ENCODE data around the gene LRMDA. TPM values are rescaled to one million over a fixed set of nuclear protein-coding genes. Genes with fewer than 3 reads are reported as not detected.
A peak's percentile ranks its signal among the peaks of the same experiment; 100 is the strongest.
"Not testable (repeated sequence)": the region's sequence is repeated elsewhere in the genome, so short reads cannot be mapped to it uniquely, and the experiment has no call there.

Gene LRMDA
- total RNA-seq, 3 donors from 2014 or later: not detected

GRCh38 chr10:76523791-76524351 is 1092.4 kb downstream of the LRMDA start:
- no peak overlapping the region for H3K4me3 Mint-ChIP-seq
- no peaks in the 10 kb centered on the region for H3K9me3 Mint-ChIP-seq
- no peaks in the 10 kb centered on the region for H3K36me3 Mint-ChIP-seq (ENCODE audit: insufficient read depth)
- no peaks in the 10 kb centered on the region for H3K4me1 Mint-ChIP-seq (ENCODE audit: low read depth)
- ATAC-seq (no peak), DNase-seq (no peak)
- H3K27me3 Mint-ChIP-seq (ENCODE audit: low read depth): no peaks in the 10 kb centered on the region

- ATAC-seq; H3K9me3 Mint-ChIP-seq; H3K27me3 Mint-ChIP-seq (ENCODE audit: low read depth); DNase-seq; H3K36me3 Mint-ChIP-seq (ENCODE audit: insufficient read depth); H3K4me3 Mint-ChIP-seq; H3K4me1 Mint-ChIP-seq (ENCODE audit: low read depth): not testable (repeated sequence)
These were observed 1095.4 kb downstream of the LRMDA start for GRCh38 chr10:76526833-76527232.

- ATAC-seq: no peak
- Mint-ChIP-seq H3K36me3 (ENCODE audit: insufficient read depth) (no peaks in the 10 kb centered on the region), H3K9me3 (peaks cover 3% of the 10 kb centered on the region), H3K4me3 (no peak overlapping the region), H3K4me1 (ENCODE audit: low read depth) (no peaks in the 10 kb centered on the region), H3K27me3 (ENCODE audit: low read depth) (no peaks in the 10 kb centered on the region)
- no peak for DNase-seq
These were observed 1108.9 kb downstream of the LRMDA start for GRCh38 chr10:76540331-76540730.

GRCh38 chr10:76540786-76541185 is 1109.4 kb downstream of the LRMDA start:
- Mint-ChIP-seq H3K9me3 (peaks cover 3% of the 10 kb centered on the region), H3K4me3 (no peak overlapping the region), H3K27me3 (ENCODE audit: low read depth) (no peaks in the 10 kb centered on the region), H3K36me3 (ENCODE audit: insufficient read depth) (no peaks in the 10 kb centered on the region), H3K4me1 (ENCODE audit: low read depth) (no peaks in the 10 kb centered on the region)
- no peak for DNase-seq
- ATAC-seq: no peak

- H3K4me1 Mint-ChIP-seq (ENCODE audit: low read depth): no peaks in the 10 kb centered on the region
- H3K4me3 Mint-ChIP-seq: no peak overlapping the region
- no peaks in the 10 kb centered on the region for H3K27me3 Mint-ChIP-seq (ENCODE audit: low read depth)
- no peaks in the 10 kb centered on the region for H3K36me3 Mint-ChIP-seq (ENCODE audit: insufficient read depth)
- no peaks in the 10 kb centered on the region for H3K9me3 Mint-ChIP-seq
- ATAC-seq (no peak), DNase-seq (no peak)
These were observed 1110.4 kb downstream of the LRMDA start for GRCh38 chr10:76541852-76542251.

- H3K4me3 Mint-ChIP-seq: no peak overlapping the region
- H3K27me3 Mint-ChIP-seq (ENCODE audit: low read depth): no peaks in the 10 kb centered on the region
- no peak for ATAC-seq
These were observed 1111.0 kb downstream of the LRMDA start for GRCh38 chr10:76542307-76542930.

GRCh38 chr10:76543655-76544054 is 1112.2 kb downstream of the LRMDA start:
- ATAC-seq (no peak), DNase-seq (no peak)
- Mint-ChIP-seq H3K9me3 (no peaks in the 10 kb centered on the region), H3K4me1 (ENCODE audit: low read depth) (no peaks in the 10 kb centered on the region), H3K27me3 (ENCODE audit: low read depth) (no peaks in the 10 kb centered on the region), H3K36me3 (ENCODE audit: insufficient read depth) (no peaks in the 10 kb centered on the region), H3K4me3 (no peak overlapping the region)

More at GRCh38 chr10:76542307-76542930, 1111.0 kb downstream of the LRMDA start:
- H3K36me3 Mint-ChIP-seq (ENCODE audit: insufficient read depth): no peaks in the 10 kb centered on the region
- no peaks in the 10 kb centered on the region for H3K9me3 Mint-ChIP-seq
- no peaks in the 10 kb centered on the region for H3K4me1 Mint-ChIP-seq (ENCODE audit: low read depth)
- no peak for DNase-seq

GRCh38 chr10:76544789-76545188 is 1113.4 kb downstream of the LRMDA start:
- H3K9me3 Mint-ChIP-seq: no peaks in the 10 kb centered on the region
- DNase-seq (no peak), ATAC-seq (no peak)
- H3K4me3 Mint-ChIP-seq: no peak overlapping the region
- no peaks in the 10 kb centered on the region for H3K36me3 Mint-ChIP-seq (ENCODE audit: insufficient read depth)
- H3K27me3 Mint-ChIP-seq (ENCODE audit: low read depth): no peaks in the 10 kb centered on the region
- no peaks in the 10 kb centered on the region for H3K4me1 Mint-ChIP-seq (ENCODE audit: low read depth)

GRCh38 chr10:76546411-76546810 is 1115.0 kb downstream of the LRMDA start:
- Mint-ChIP-seq H3K4me3 (no peak overlapping the region), H3K4me1 (ENCODE audit: low read depth) (no peaks in the 10 kb centered on the region), H3K9me3 (no peaks in the 10 kb centered on the region), H3K27me3 (ENCODE audit: low read depth) (no peaks in the 10 kb centered on the region), H3K36me3 (ENCODE audit: insufficient read depth) (no peaks in the 10 kb centered on the region)
- DNase-seq (no peak), ATAC-seq (no peak)

- no peaks in the 10 kb centered on the region for H3K9me3 Mint-ChIP-seq
- H3K27me3 Mint-ChIP-seq (ENCODE audit: low read depth): no peaks in the 10 kb centered on the region
- H3K4me1 Mint-ChIP-seq (ENCODE audit: low read depth): no peaks in the 10 kb centered on the region
- H3K36me3 Mint-ChIP-seq (ENCODE audit: insufficient read depth): no peaks in the 10 kb centered on the region
- ATAC-seq (no peak), DNase-seq (peak; percentile 32)
- no peak overlapping the region for H3K4me3 Mint-ChIP-seq
These were observed 1116.0 kb downstream of the LRMDA start for GRCh38 chr10:76547352-76547972.

- DNase-seq (no peak), ATAC-seq (no peak)
- Mint-ChIP-seq H3K27me3 (ENCODE audit: low read depth) (no peaks in the 10 kb centered on the region), H3K4me3 (no peak overlapping the region), H3K36me3 (ENCODE audit: insufficient read depth) (no peaks in the 10 kb centered on the region), H3K4me1 (ENCODE audit: low read depth) (no peaks in the 10 kb centered on the region), H3K9me3 (no peaks in the 10 kb centered on the region)
These were observed 1117.3 kb downstream of the LRMDA start for GRCh38 chr10:76548716-76549115.

GRCh38 chr10:76549171-76549570 is 1117.7 kb downstream of the LRMDA start:
- no peak for DNase-seq
- Mint-ChIP-seq H3K4me1 (ENCODE audit: low read depth) (no peaks in the 10 kb centered on the region), H3K4me3 (no peak overlapping the region), H3K36me3 (ENCODE audit: insufficient read depth) (no peaks in the 10 kb centered on the region), H3K9me3 (no peaks in the 10 kb centered on the region), H3K27me3 (ENCODE audit: low read depth) (no peaks in the 10 kb centered on the region)
- ATAC-seq: no peak

- Mint-ChIP-seq H3K4me3 (no peak overlapping the region), H3K4me1 (ENCODE audit: low read depth) (no peaks in the 10 kb centered on the region), H3K36me3 (ENCODE audit: insufficient read depth) (no peaks in the 10 kb centered on the region), H3K9me3 (no peaks in the 10 kb centered on the region), H3K27me3 (ENCODE audit: low read depth) (no peaks in the 10 kb centered on the region)
- DNase-seq (no peak), ATAC-seq (no peak)
These were observed 1119.4 kb downstream of the LRMDA start for GRCh38 chr10:76550806-76551205.

- no peaks in the 10 kb centered on the region for H3K27me3 Mint-ChIP-seq (ENCODE audit: low read depth)
- no peak for DNase-seq
- H3K36me3 Mint-ChIP-seq (ENCODE audit: insufficient read depth): no peaks in the 10 kb centered on the region
- H3K4me3 Mint-ChIP-seq: no peak overlapping the region
- no peak for ATAC-seq
- no peaks in the 10 kb centered on the region for H3K9me3 Mint-ChIP-seq
- H3K4me1 Mint-ChIP-seq (ENCODE audit: low read depth): no peaks in the 10 kb centered on the region
These were observed 1120.9 kb downstream of the LRMDA start for GRCh38 chr10:76552091-76552873.

All from activated T-cell treated with anti-CD3 and anti-CD28 coated beads, Interleukin-2, amount 50 U/mL, for 4 hours (primary cell).